Naive thymus-derived CD4-positive, alpha-beta T cell (primary cell): ENCODE results near the gene MTOR. TPM values are rescaled to one million over a fixed set of nuclear protein-coding genes. Genes with fewer than 3 reads are reported as not detected.
A peak's percentile ranks its signal among the peaks of the same experiment; 100 is the strongest.
"Not testable (repeated sequence)": the region's sequence is repeated elsewhere in the genome, so short reads cannot be mapped to it uniquely, and the experiment has no call there.

ENCODE experiments used
- ATAC-seq: fragments of 150-1000 bp; cut with Tn5 transposase; 2 replicates; pipeline ENCODE4 v1.10.0; 2021; ENCODE audit warnings: mild to moderate bottlenecking, moderate library complexity
- CTCF ChIA-PET: fragments of 350-600 bp; sonication (Branson Sonifier 250); formaldehyde crosslinking; loops from one replicate; lab custom pipeline; 2021; ENCODE audit warnings: antibody characterized with exemption; lab: Charles Lee
- POLR2A ChIA-PET: fragments of 350-600 bp; sonication (Branson Sonifier 250); formaldehyde crosslinking; loops from one replicate; lab custom pipeline; 2021; ENCODE audit warnings: antibody characterized with exemption, inconsistent platforms; lab: Charles Lee
- DNase-seq, 9 donors: peaks; one replicate each; pipeline versions ENCODE4 v3.0.0 to v3.0.0-alpha.2; 2020 to 2022; ENCODE audit warnings: mixed read lengths in 1 of 9
- H3K27ac ChIP-seq: one replicate; pipeline ENCODE4 v1.7.0; 2013; ENCODE audit warnings: mild to moderate bottlenecking, low read depth, low read length, moderate library complexity
- H3K27me3 ChIP-seq, 2 donors: one replicate each; pipeline ENCODE4 v1.7.0; 2013; ENCODE audit warnings: low read length in 2 of 2, mild to moderate bottlenecking in 2 of 2, moderate library complexity in 2 of 2; ENCODE audit not compliant: control insufficient read depth in 2 of 2, insufficient read depth in 2 of 2
- H3K36me3 ChIP-seq, 3 experiments: 1 replicate in 2 of 3; 2 replicates in 1 of 3; pipeline ENCODE4 v1.7.0; 2013; ENCODE audit warnings: low read length in 3 of 3, mild to moderate bottlenecking in 3 of 3, moderate library complexity in 1 of 3; ENCODE audit not compliant: insufficient read depth in 3 of 3, control insufficient read depth in 2 of 3
- H3K4me1 ChIP-seq, 2 donors: one replicate each; pipeline ENCODE4 v1.7.0; 2013; ENCODE audit warnings: low read length in 2 of 2, mild to moderate bottlenecking in 2 of 2, moderate library complexity in 1 of 2; ENCODE audit not compliant: control insufficient read depth in 2 of 2, insufficient read depth in 2 of 2
- H3K4me3 ChIP-seq: 2 replicates; pipeline ENCODE4 v1.7.0; 2013; ENCODE audit warnings: mild to moderate bottlenecking, low read length
- H3K9me3 ChIP-seq, 3 experiments: 1 replicate in 2 of 3; 2 replicates in 1 of 3; pipeline ENCODE4 v1.7.0; 2013; ENCODE audit warnings: low read length in 3 of 3; ENCODE audit not compliant: control insufficient read depth in 2 of 3
- H3K27ac Mint-ChIP-seq, 9 donors: one replicate each; pipeline ENCODE4 v1.8.0; 2020 to 2022; ENCODE audit warnings: mixed read lengths in 9 of 9, mild to moderate bottlenecking in 8 of 9, moderate library complexity in 5 of 9, inconsistent platforms in 2 of 9
- H3K27me3 Mint-ChIP-seq, 5 donors: one replicate each; pipeline ENCODE4 v1.8.0; 2021 to 2022; ENCODE audit warnings: mixed read lengths in 5 of 5, mild to moderate bottlenecking in 1 of 5
- H3K36me3 Mint-ChIP-seq, 5 donors: one replicate each; pipeline ENCODE4 v1.8.0; 2020 to 2022; ENCODE audit warnings: mixed read lengths in 5 of 5, mild to moderate bottlenecking in 3 of 5, inconsistent platforms in 1 of 5
- H3K4me1 Mint-ChIP-seq, 7 donors: one replicate each; pipeline ENCODE4 v1.8.0; 2020 to 2022; ENCODE audit warnings: mixed read lengths in 7 of 7, mild to moderate bottlenecking in 3 of 7, inconsistent platforms in 1 of 7
- H3K4me3 Mint-ChIP-seq, 10 donors: one replicate each; pipeline ENCODE4 v1.8.0; 2020 to 2022; ENCODE audit warnings: mild to moderate bottlenecking in 10 of 10, mixed read lengths in 10 of 10, moderate library complexity in 6 of 10, inconsistent platforms in 2 of 10
- H3K9me3 Mint-ChIP-seq, 11 donors: one replicate each; pipeline ENCODE4 v1.8.0; 2020 to 2022; ENCODE audit warnings: mixed read lengths in 11 of 11, mild to moderate bottlenecking in 4 of 11, inconsistent platforms in 1 of 11, moderate library complexity in 1 of 11
- intact Hi-C, 2 donors: fragments of 100-400 bp; cut with micrococcal nuclease; formaldehyde crosslinking; loops; one replicate each; pipeline ENCODE4 v1.15.1; 2023
- polyA plus RNA-seq, 2 donors: library from polyadenylated mRNA; unstranded; fragments of 300-500 nt; fragmentation: Illumina TruSeq; gene quantifications; one replicate each; pipeline ENCODE4 v1.2.3, GENCODE V29; 2021
- total RNA-seq, 6 experiments: library from RNA in 5 of 6; stranded (reverse) in 5 of 6; gene quantifications; 1 replicate in 5 of 6; 2 replicates in 1 of 6; pipeline ENCODE4 v1.2.3 and lab custom pipeline; 2021 to 2026

MTOR gene
- total and polyA plus RNA-seq, 7 experiments from 2014 or later: 4.8 to 47.9 (median 44.8) TPM

DNA sequence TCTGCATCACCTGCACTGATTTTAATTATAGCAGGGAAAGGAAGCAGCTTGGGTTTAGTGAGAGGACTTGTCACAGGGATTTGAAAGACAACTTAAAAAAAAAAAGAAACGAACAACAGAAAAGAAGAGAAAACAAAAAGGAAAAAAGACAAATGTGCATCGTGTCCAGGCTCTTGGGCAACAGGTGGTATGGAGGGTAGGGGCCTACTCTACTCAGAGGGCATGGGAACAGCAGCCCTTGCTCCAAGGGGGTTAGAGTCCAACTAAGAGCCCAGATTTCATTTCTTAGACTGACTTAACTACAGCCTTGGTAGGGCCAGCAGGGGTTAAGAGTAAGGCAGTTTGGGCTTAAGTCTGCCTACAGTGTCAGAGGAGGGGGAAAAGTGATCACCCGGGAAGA lies 147.4 kb downstream of the MTOR start:
- H3K27me3 ChIP-seq: no peaks in the 10 kb centered on the region
- no peaks in the 10 kb centered on the region for H3K4me1 Mint-ChIP-seq
- intact Hi-C loops: loop anchor here in 1 of 2 donors (10.0 kb wide), 1 partner anchor 60 kb away; no protein-coding TSS in a partner anchor
- ChIA-PET CTCF (no interaction called here), POLR2A (no interaction called here)
- H3K9me3 Mint-ChIP-seq: no peaks in the 10 kb centered on the region
- ATAC-seq: no peak
- peaks cover 13 to 70% (median 15%) of the 10 kb centered on the region in 3 experiments for H3K36me3 ChIP-seq
- DNase-seq: no peak
- peaks cover 8 to 43% (median 24%) of the 10 kb centered on the region in 5 donors for H3K36me3 Mint-ChIP-seq
- H3K9me3 ChIP-seq: no peaks in the 10 kb centered on the region
- no peaks in the 10 kb centered on the region for H3K4me1 ChIP-seq
- no peak overlapping the region for H3K4me3 ChIP-seq
- H3K27ac Mint-ChIP-seq: peak overlapping the region in 2 of 9 donors; percentile 38 to 43
- no peak overlapping the region for H3K27ac ChIP-seq
- no peaks in the 10 kb centered on the region for H3K27me3 Mint-ChIP-seq
- no peak overlapping the region for H3K4me3 Mint-ChIP-seq

DNA sequence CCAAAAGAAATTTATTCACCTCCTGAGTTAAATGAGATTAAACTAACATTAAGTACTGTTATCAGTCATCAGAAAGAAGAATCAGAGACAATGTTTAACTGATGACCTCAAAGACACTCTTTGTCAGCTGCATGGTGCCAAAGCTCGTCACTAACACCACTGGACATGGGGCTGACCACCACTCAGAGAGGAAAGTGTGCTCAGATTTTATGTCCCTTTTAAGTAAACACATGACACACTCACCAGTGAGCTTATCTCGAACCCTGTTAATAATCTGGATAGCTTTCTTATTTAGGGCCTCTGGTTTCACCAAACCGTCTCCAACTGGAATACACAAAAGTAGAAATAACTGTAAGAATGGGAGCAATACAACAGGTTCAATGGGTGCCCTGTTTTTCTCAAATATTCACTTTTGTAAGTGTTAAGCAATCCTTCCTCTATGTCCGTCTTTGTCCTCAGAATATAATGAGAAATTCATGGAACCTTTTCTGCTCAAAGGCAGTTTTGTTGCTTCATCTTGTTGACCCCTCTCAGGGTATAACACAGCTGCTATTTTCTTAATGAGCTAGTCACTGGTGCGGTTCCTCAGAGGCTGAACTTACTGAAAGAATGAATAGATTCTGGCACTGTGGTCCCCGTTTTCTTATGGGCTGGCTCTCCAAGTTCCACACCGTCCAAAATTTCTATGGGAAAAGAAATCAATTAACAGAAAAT lies 153.1 kb downstream of the MTOR start:
- H3K36me3 ChIP-seq: peaks cover 11 to 64% (median 14%) of the 10 kb centered on the region in 3 experiments
- Mint-ChIP-seq H3K4me3 (no peak overlapping the region), H3K9me3 (no peaks in the 10 kb centered on the region), H3K36me3 (peaks cover 8 to 60% (median 25%) of the 10 kb centered on the region in 5 donors), H3K27ac (no peak overlapping the region), H3K4me1 (no peaks in the 10 kb centered on the region), H3K27me3 (no peaks in the 10 kb centered on the region)
- H3K27me3 ChIP-seq: no peaks in the 10 kb centered on the region
- POLR2A ChIA-PET: no interaction called here
- H3K9me3 ChIP-seq: no peaks in the 10 kb centered on the region
- intact Hi-C loops: no loop called here
- CTCF ChIA-PET: no interaction called here
- DNase-seq: no peak
- no peak overlapping the region for H3K27ac ChIP-seq
- H3K4me1 ChIP-seq: no peaks in the 10 kb centered on the region
- no peak overlapping the region for H3K4me3 ChIP-seq
- no peak for ATAC-seq

DNA sequence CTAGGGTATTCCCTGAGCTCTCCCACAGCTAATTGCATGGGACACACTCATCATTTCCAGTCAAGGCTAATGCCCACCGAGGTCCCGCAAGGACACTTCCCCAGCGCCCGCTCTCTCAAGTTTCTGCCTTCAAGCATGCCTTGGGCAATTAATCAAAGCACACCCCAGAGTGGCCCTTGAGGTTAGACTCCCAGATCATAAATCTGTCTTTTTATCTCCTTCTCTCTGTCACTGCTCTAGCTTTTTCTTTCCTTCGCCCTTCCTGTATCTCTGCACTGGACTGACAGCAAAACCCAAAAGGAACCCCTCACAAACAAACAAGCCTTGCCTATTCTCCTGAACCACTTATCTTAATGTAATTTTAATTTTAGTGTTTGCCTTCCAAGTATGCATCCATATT lies 154.8 kb downstream of the MTOR start:
- H3K36me3 Mint-ChIP-seq: peaks cover 4 to 48% (median 15%) of the 10 kb centered on the region in 5 donors
- ChIA-PET POLR2A (interaction anchor here (1.1 kb wide), 1 partner anchor 27 kb away, joined by 4 read pairs; no protein-coding TSS in a partner anchor), CTCF (interaction anchor here (0.6 kb wide), 1 partner anchor 15 kb away, joined by 3 read pairs; no protein-coding TSS in a partner anchor)
- no peaks in the 10 kb centered on the region for H3K9me3 Mint-ChIP-seq
- ATAC-seq: no peak
- H3K4me3 ChIP-seq: no peak overlapping the region
- H3K27me3 Mint-ChIP-seq: no peaks in the 10 kb centered on the region
- H3K4me1 ChIP-seq: no peaks in the 10 kb centered on the region
- H3K36me3 ChIP-seq: peaks cover 8 to 52% (median 14%) of the 10 kb centered on the region in 3 experiments
- no peak overlapping the region for H3K4me3 Mint-ChIP-seq
- no peak for DNase-seq
- intact Hi-C loops: no loop called here
- H3K27me3 ChIP-seq: no peaks in the 10 kb centered on the region
- H3K27ac Mint-ChIP-seq: no peak overlapping the region
- no peaks in the 10 kb centered on the region for H3K4me1 Mint-ChIP-seq
- no peaks in the 10 kb centered on the region for H3K9me3 ChIP-seq
- no peak overlapping the region for H3K27ac ChIP-seq

DNA sequence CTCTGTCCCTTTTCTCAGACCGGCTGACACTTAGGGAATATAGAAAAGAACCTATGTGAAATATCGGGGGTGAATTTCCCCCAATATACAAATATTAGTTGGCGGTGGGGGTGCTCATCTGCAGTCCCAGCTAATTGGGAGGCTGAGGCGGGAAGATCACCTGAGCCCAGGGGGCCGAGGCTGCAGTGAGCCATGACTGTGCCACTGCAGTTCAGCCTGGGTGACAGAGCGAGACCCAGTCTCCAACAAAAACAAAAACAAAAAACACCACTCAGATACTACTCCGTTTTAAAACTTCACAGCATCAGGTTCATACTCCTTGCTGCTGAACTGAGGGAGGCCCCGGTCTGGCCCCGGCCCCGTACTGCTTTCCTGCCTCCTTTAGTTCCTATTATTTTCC lies 156.8 kb downstream of the MTOR start:
- no peak overlapping the region for H3K4me3 Mint-ChIP-seq
- ChIA-PET POLR2A (no interaction called here), CTCF (no interaction called here)
- H3K36me3 Mint-ChIP-seq: peaks cover 0 to 37% (median 15%) of the 10 kb centered on the region in 5 donors
- DNase-seq (no peak), ATAC-seq (no peak)
- Histone ChIP-seq H3K9me3 (no peaks in the 10 kb centered on the region), H3K36me3 (peaks cover 8 to 36% (median 14%) of the 10 kb centered on the region in 3 experiments), H3K4me3 (no peak overlapping the region), H3K4me1 (no peaks in the 10 kb centered on the region), H3K27me3 (no peaks in the 10 kb centered on the region), H3K27ac (no peak overlapping the region)
- intact Hi-C loops: no loop called here
- H3K27me3 Mint-ChIP-seq: no peaks in the 10 kb centered on the region
- H3K27ac Mint-ChIP-seq: peak overlapping the region in 1 of 9 donors; percentile 68
- H3K4me1 Mint-ChIP-seq: peaks cover 0 to 5% (median 4%) of the 10 kb centered on the region in 7 donors
- no peaks in the 10 kb centered on the region for H3K9me3 Mint-ChIP-seq

DNA sequence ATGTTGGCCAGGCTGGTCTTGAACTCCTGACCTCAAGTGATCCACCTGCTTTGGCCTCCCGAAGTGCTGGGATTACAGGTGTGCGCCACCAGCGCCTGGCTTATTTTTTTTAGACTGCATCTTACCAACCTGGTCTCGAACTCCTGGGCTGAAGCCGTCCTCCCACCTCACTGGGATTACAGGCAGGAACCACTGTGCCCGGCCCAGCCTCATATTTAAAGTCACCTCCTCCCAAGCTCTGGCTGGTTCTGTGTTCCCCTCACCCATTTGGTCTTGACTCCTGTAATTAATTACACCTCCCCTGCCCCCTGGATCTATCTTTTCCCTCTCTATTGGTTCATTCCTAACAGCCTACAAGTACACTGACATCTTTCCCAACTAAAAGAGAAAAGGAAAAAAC lies 161.0 kb downstream of the MTOR start:
- H3K4me3 Mint-ChIP-seq: peak overlapping the region; percentile 3 to 72 (median 53)
- intact Hi-C loops: no loop called here
- POLR2A ChIA-PET: interaction anchor here (0.7 kb wide), 2 partner anchors 40 to 43 kb away, joined by 3 to 4 read pairs; no protein-coding TSS in a partner anchor

DNA sequence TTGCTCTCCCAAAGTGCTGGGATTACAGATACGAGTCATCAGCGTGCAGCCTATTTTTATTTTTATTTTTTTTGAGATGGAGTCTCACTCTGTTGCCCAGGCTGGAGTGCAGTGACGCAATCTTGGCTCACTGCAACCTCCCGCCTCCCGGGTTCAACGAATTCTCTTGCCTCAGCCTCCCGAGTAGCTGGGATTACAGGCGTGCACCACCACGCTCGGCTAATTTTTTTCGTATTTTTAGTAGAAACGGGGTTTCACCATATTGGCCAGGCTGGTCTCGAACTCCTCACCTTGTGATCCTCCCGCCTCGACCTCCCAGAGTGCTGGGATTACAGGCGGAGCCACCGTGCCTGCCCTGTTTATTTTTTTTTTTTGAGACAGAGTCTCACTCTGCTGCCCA lies 161.5 kb downstream of the MTOR start:
- Mint-ChIP-seq H3K4me3 (peak overlapping the region in 3 of 10 donors; percentile 44 to 96 (median 95)), H3K4me1 (peaks cover 6 to 27% (median 20%) of the 10 kb centered on the region in 7 donors), H3K27ac (peak overlapping the region in 1 of 9 donors; percentile 93)
- intact Hi-C loops, H3K4me3 ChIP-seq, H3K9me3 ChIP-seq, H3K27me3 ChIP-seq, CTCF ChIA-PET, H3K27me3 Mint-ChIP-seq, ATAC-seq, H3K4me1 ChIP-seq, H3K36me3 Mint-ChIP-seq, DNase-seq, H3K9me3 Mint-ChIP-seq, H3K27ac ChIP-seq: not testable (repeated sequence)
- peaks cover 0 to 21% (median 0%) of the 10 kb centered on the region in 3 experiments for H3K36me3 ChIP-seq
- POLR2A ChIA-PET: interaction anchor here (0.7 kb wide), 2 partner anchors 39 to 43 kb away, joined by 3 to 4 read pairs; no protein-coding TSS in a partner anchor

More for the DNA sequence above, 161.0 kb downstream of the MTOR start:
- Mint-ChIP-seq H3K36me3 (peaks cover 0 to 12% (median 0%) of the 10 kb centered on the region in 5 donors), H3K9me3 (peaks cover 0 to 1% (median 0%) of the 10 kb centered on the region in 11 donors), H3K27me3 (no peaks in the 10 kb centered on the region), H3K27ac (peak overlapping the region in 4 of 9 donors; percentile 31 to 93 (median 73)), H3K4me1 (peaks cover 6 to 27% (median 20%) of the 10 kb centered on the region in 7 donors)
- Histone ChIP-seq H3K36me3 (peaks cover 0 to 22% (median 2%) of the 10 kb centered on the region in 3 experiments), H3K4me1 (peaks cover 3 to 4% of the 10 kb centered on the region in 2 donors), H3K9me3 (no peaks in the 10 kb centered on the region), H3K4me3 (no peak overlapping the region), H3K27me3 (no peaks in the 10 kb centered on the region), H3K27ac (no peak overlapping the region)
- CTCF ChIA-PET: no interaction called here
- DNase-seq (no peak), ATAC-seq (no peak)
